ENCODE measurements around the gene TACC3. TPM values are rescaled to one million over a fixed set of nuclear protein-coding genes. Genes with fewer than 3 reads are reported as not detected.

Gene TACC3
- total RNA-seq, 1 experiment from 2014 or later = 9.7 TPM

- in situ Hi-C loops (cut with HindIII; ENCODE audit: low pct_unique_long_range_greater_than_20kb, low sequenced_read_pairs) = no loop called here
These were observed 54.6 kb downstream of the TACC3 start for GRCh38 chr4:1775731-1776500.

GRCh38 chr4:1776521-1777161 lies 55.3 kb downstream of the TACC3 start:
- in situ Hi-C loops (cut with HindIII; ENCODE audit: low pct_unique_long_range_greater_than_20kb, low sequenced_read_pairs) = no loop called here
- DNase-seq (ENCODE audit: low read depth, low spot score) = no peak

More at GRCh38 chr4:1775731-1776500, 54.6 kb downstream of the TACC3 start:
- no peak for DNase-seq (ENCODE audit: low read depth, low spot score)

- in situ Hi-C loops (cut with HindIII; ENCODE audit: low pct_unique_long_range_greater_than_20kb, low sequenced_read_pairs) = no loop called here
- no peak for DNase-seq (ENCODE audit: low read depth, low spot score)
These were observed 56.7 kb downstream of the TACC3 start for GRCh38 chr4:1777822-1778641.

- no peak for DNase-seq (ENCODE audit: low read depth, low spot score)
- in situ Hi-C loops (cut with HindIII; ENCODE audit: low pct_unique_long_range_greater_than_20kb, low sequenced_read_pairs) = no loop called here
These were observed 57.5 kb downstream of the TACC3 start for GRCh38 chr4:1778642-1779392.

GRCh38 chr4:1779588-1780382 lies 58.5 kb downstream of the TACC3 start:
- in situ Hi-C loops (cut with HindIII; ENCODE audit: low pct_unique_long_range_greater_than_20kb, low sequenced_read_pairs) = no loop called here
- DNase-seq (ENCODE audit: low read depth, low spot score) = no peak

- in situ Hi-C loops (cut with HindIII; ENCODE audit: low pct_unique_long_range_greater_than_20kb, low sequenced_read_pairs) = no loop called here
- DNase-seq (ENCODE audit: low read depth, low spot score) = no peak
These were observed 59.1 kb downstream of the TACC3 start for GRCh38 chr4:1780435-1780834.

- in situ Hi-C loops (cut with HindIII; ENCODE audit: low pct_unique_long_range_greater_than_20kb, low sequenced_read_pairs) = no loop called here
- no peak for DNase-seq (ENCODE audit: low read depth, low spot score)
These were observed 61.7 kb downstream of the TACC3 start for GRCh38 chr4:1783015-1783414.

- in situ Hi-C loops (cut with HindIII; ENCODE audit: low pct_unique_long_range_greater_than_20kb, low sequenced_read_pairs) = no loop called here
- DNase-seq (ENCODE audit: low read depth, low spot score) = no peak
These were observed 62.6 kb downstream of the TACC3 start for GRCh38 chr4:1783970-1784369.

GRCh38 chr4:1784395-1784788 lies 63.1 kb downstream of the TACC3 start:
- in situ Hi-C loops (cut with HindIII; ENCODE audit: low pct_unique_long_range_greater_than_20kb, low sequenced_read_pairs) = no loop called here
- DNase-seq (ENCODE audit: low read depth, low spot score) = no peak

- no peak for DNase-seq (ENCODE audit: low read depth, low spot score)
- in situ Hi-C loops (cut with HindIII; ENCODE audit: low pct_unique_long_range_greater_than_20kb, low sequenced_read_pairs) = no loop called here
These were observed 63.7 kb downstream of the TACC3 start for GRCh38 chr4:1784789-1785591.

- in situ Hi-C loops (cut with HindIII; ENCODE audit: low pct_unique_long_range_greater_than_20kb, low sequenced_read_pairs) = no loop called here
- DNase-seq (ENCODE audit: low read depth, low spot score) = no peak
These were observed 64.3 kb downstream of the TACC3 start for GRCh38 chr4:1785592-1785991.

- in situ Hi-C loops (cut with HindIII; ENCODE audit: low pct_unique_long_range_greater_than_20kb, low sequenced_read_pairs) = no loop called here
- no peak for DNase-seq (ENCODE audit: low read depth, low spot score)
These were observed 65.4 kb downstream of the TACC3 start for GRCh38 chr4:1786544-1787362.

GRCh38 chr4:1787411-1788077 lies 66.2 kb downstream of the TACC3 start:
- in situ Hi-C loops (cut with HindIII; ENCODE audit: low pct_unique_long_range_greater_than_20kb, low sequenced_read_pairs) = no loop called here

GRCh38 chr4:1788254-1788973 lies 67.1 kb downstream of the TACC3 start:
- DNase-seq (ENCODE audit: low read depth, low spot score) = no peak
- in situ Hi-C loops (cut with HindIII; ENCODE audit: low pct_unique_long_range_greater_than_20kb, low sequenced_read_pairs) = no loop called here

More at GRCh38 chr4:1787411-1788077, 66.2 kb downstream of the TACC3 start:
- DNase-seq (ENCODE audit: low read depth, low spot score) = no peak
